Neural cell (in vitro differentiated cells): Measurements from ENCODE around the gene SLC7A6. TPM values are rescaled to one million over a fixed set of nuclear protein-coding genes. Genes with fewer than 3 reads are reported as not detected.

Experiments
- polyA plus RNA-seq: library from polyadenylated mRNA; depleted of rRNA; stranded (reverse); fragments of >200 nt; gene quantifications from 2 replicates; pipeline ENCODE4 v1.2.3, GENCODE V29; 2014
- small RNA-seq, 3 experiments: library from RNA; depleted of rRNA; stranded (forward); fragments of <200 nt; gene quantifications; one replicate each; pipeline ENCODE3, GENCODE V24; 2012

SLC7A6 gene
- polyA plus RNA-seq, 1 donor from 2014 or later: 39.3 TPM

Small RNAs within 50 kb of the gene (small RNA-seq; reads per million reads assigned to genes)
- gene RNU4-30P (0 to 3.9 (median 0.23) reads per million in 3 experiments), gene RNU6-1262P (0 to 0.98 (median 0) reads per million in 3 experiments)

Other genes with a start within 250 kb of the SLC7A6 start
- not detected in 2 replicates for gene DPEP2NB, start 248.6 kb upstream of the SLC7A6 start, polyA plus RNA-seq
- gene DDX28, start 241.3 kb upstream of the SLC7A6 start, polyA plus RNA-seq: 13.9 and 18.0 TPM in 2 replicates
- gene DUS2, start 241.2 kb upstream of the SLC7A6 start, polyA plus RNA-seq: 22.4 and 22.8 TPM in 2 replicates
- 5.6 and 6.2 TPM in 2 replicates for gene NFATC3, start 179.2 kb upstream of the SLC7A6 start, polyA plus RNA-seq
- gene ESRP2, start 28.4 kb upstream of the SLC7A6 start, polyA plus RNA-seq: not detected in 2 replicates
- gene PLA2G15, start 19.2 kb upstream of the SLC7A6 start, polyA plus RNA-seq: 19.6 and 28.0 TPM in 2 replicates
- 18.9 and 21.3 TPM in 2 replicates for gene SLC7A6OS, start 46.4 kb downstream of the SLC7A6 start, polyA plus RNA-seq
- gene PRMT7, start 46.5 kb downstream of the SLC7A6 start, polyA plus RNA-seq: 203 and 207 TPM in 2 replicates
- gene SMPD3, start 184.0 kb downstream of the SLC7A6 start, polyA plus RNA-seq: 38.2 and 42.7 TPM in 2 replicates